ENCODE results near the gene PLEKHM2.

The PLEKHM2 gene

DNA sequence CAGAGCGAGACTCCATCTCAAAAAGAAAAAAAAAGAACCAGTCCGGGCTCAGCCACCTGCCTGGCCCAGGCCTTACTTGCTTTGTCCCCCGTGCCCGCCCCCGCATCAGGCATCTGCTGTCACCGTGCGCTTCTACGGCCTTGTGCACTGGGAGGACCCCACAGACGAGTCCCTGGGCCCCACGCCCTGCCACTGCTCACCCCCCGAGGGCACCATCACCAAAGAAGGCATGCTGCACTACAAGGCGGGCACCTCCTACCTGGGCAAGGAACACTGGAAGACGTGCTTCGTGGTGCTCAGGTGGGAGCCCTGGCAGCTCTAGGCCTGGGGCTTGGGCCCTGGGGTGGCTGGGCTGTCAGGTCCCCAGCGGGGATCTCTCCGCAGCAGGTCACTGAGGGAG, 46.3 kb downstream of the PLEKHM2 start:
- TF ChIP-seq, protein P1, sequence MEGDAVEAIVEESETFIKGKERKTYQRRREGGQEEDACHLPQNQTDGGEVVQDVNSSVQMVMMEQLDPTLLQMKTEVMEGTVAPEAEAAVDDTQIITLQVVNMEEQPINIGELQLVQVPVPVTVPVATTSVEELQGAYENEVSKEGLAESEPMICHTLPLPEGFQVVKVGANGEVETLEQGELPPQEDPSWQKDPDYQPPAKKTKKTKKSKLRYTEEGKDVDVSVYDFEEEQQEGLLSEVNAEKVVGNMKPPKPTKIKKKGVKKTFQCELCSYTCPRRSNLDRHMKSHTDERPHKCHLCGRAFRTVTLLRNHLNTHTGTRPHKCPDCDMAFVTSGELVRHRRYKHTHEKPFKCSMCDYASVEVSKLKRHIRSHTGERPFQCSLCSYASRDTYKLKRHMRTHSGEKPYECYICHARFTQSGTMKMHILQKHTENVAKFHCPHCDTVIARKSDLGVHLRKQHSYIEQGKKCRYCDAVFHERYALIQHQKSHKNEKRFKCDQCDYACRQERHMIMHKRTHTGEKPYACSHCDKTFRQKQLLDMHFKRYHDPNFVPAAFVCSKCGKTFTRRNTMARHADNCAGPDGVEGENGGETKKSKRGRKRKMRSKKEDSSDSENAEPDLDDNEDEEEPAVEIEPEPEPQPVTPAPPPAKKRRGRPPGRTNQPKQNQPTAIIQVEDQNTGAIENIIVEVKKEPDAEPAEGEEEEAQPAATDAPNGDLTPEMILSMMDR (IDR thresholded peaks at IDR 0.05; ENCODE audit: low read depth, low read length) = no peak
- Histone ChIP-seq H3K27me3 (ENCODE audit: insufficient read depth, low read depth, severe bottlenecking) (no peaks in the 10 kb centered on the region), H3K4me3 (ENCODE audit: low read depth, low read length) (no peak overlapping the region), H3K9me3 (ENCODE audit: severe bottlenecking) (no peaks in the 10 kb centered on the region), H3K27ac (no peak overlapping the region), H3K36me3 (peaks cover 90% of the 10 kb centered on the region)
- DNase-seq = no peak

- no peak for DNase-seq
- Histone ChIP-seq H3K36me3 (peaks cover 85% of the 10 kb centered on the region), H3K27me3 (ENCODE audit: insufficient read depth, low read depth, severe bottlenecking) (no peaks in the 10 kb centered on the region), H3K27ac (no peak overlapping the region), H3K4me3 (ENCODE audit: low read depth, low read length) (no peak overlapping the region), H3K9me3 (ENCODE audit: severe bottlenecking) (no peaks in the 10 kb centered on the region)
- TF ChIP-seq, protein P1 (IDR thresholded peaks at IDR 0.05; ENCODE audit: low read depth, low read length) = no peak
These were observed 46.8 kb downstream of the PLEKHM2 start for GRCh38 chr1:15730936-15731335.

GRCh38 chr1:15731735-15732685, 47.9 kb downstream of the PLEKHM2 start:
- TF ChIP-seq, protein P1 (IDR thresholded peaks at IDR 0.05; ENCODE audit: low read depth, low read length) = no peak
- no peak for DNase-seq
- H3K9me3 ChIP-seq (ENCODE audit: severe bottlenecking) = no peaks in the 10 kb centered on the region
- no peaks in the 10 kb centered on the region for H3K27me3 ChIP-seq (ENCODE audit: insufficient read depth, low read depth, severe bottlenecking)
- H3K27ac ChIP-seq = no peak overlapping the region
- H3K4me3 ChIP-seq (ENCODE audit: low read depth, low read length) = no peak overlapping the region
- H3K36me3 ChIP-seq = peaks cover 74% of the 10 kb centered on the region

DNA sequence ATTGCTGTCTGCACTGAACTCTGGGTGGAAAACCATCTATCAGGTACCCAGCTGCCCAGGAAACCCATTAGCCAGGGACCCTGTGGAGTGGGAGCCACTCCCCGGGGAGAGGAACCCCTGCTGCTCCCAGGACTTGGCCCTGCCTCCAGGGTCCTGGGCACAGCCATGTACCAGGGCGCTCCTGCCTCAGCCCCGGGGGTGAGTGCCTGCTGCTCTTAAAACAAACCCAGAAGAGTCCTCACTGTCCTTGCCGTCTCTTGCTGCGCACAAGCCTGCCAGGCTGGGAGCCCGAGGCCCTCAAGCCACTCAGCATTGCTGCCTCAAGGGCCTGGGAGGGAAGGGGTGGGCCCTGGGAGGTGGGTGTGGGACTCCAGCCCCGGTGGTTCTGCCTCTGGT, 48.6 kb downstream of the PLEKHM2 start:
- no peak overlapping the region for H3K27ac ChIP-seq
- DNase-seq = no peak
- no peaks in the 10 kb centered on the region for H3K9me3 ChIP-seq (ENCODE audit: severe bottlenecking)
- H3K27me3 ChIP-seq (ENCODE audit: insufficient read depth, low read depth, severe bottlenecking) = no peaks in the 10 kb centered on the region
- H3K4me3 ChIP-seq (ENCODE audit: low read depth, low read length) = no peak overlapping the region
- peaks cover 68% of the 10 kb centered on the region for H3K36me3 ChIP-seq
- TF ChIP-seq, protein P1 (IDR thresholded peaks at IDR 0.05; ENCODE audit: low read depth, low read length) = no peak

DNA sequence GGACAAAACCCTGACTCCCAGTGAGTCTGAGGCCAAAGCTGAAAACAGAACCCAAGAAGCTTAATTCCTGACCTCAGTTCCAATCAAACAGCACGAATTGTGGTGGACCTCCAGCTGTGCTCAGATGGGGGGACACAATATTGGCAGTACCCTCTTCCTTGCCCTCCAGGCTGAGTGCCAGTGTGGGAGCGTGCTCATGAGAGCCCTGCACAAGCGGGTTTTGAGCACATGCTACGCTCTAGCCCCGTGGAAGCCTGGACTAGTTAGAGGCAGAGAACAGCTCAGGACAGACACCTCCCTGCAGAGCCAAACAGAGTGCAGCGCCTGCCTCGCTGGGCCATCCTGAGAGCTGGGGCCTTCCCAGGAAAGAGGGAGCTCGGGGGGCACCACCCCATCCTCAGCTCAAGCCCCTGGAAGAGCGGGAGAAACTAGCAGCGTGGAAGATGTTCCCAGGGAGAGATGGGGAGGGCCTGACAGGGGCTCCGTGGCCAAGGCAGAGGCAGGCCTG, 49.2 kb downstream of the PLEKHM2 start:
- H3K9me3 ChIP-seq (ENCODE audit: severe bottlenecking) = no peaks in the 10 kb centered on the region
- H3K27me3 ChIP-seq (ENCODE audit: insufficient read depth, low read depth, severe bottlenecking) = no peaks in the 10 kb centered on the region
- DNase-seq = no peak
- no peak overlapping the region for H3K27ac ChIP-seq
- H3K4me3 ChIP-seq (ENCODE audit: low read depth, low read length) = no peak overlapping the region
- H3K36me3 ChIP-seq = peaks cover 62% of the 10 kb centered on the region
- TF ChIP-seq, protein P1 (IDR thresholded peaks at IDR 0.05; ENCODE audit: low read depth, low read length) = no peak
